ENCODE results near the gene SBF2.

- TF ChIP-seq CTCF (CRISPR knock-in tag; IDR thresholded peaks at IDR 0.05) = no peak
- TF ChIP-seq EZH2 (conservative IDR thresholded peaks at IDR 0.05; ENCODE audit: low read depth, low read length) = no peak
- TF ChIP-seq RFX1 (IDR thresholded peaks at IDR 0.05) = no peak
These were observed 23.2 kb upstream of the SBF2 start for GRCh38 chr11:10317151-10317755.
